Left forelimb (tissue), 1 donor: Measurements from ENCODE around the gene SCART1.
"Not testable (repeated sequence)": the region's sequence is repeated elsewhere in the genome, so short reads cannot be mapped to it uniquely, and the experiment has no call there.

ENCODE experiments used
- DNase-seq: peaks from one replicate; pipeline ENCODE4 v3.0.0-alpha.2; 2018; ENCODE audit warnings: low spot score

The SCART1 gene

GRCh38 chr10:133456041-133456951 is 2.6 kb downstream of the SCART1 start:
- no peak for DNase-seq

- no peak for DNase-seq
These were observed 3.5 kb downstream of the SCART1 start for GRCh38 chr10:133457100-133457841.

- DNase-seq: no peak
These were observed 4.4 kb downstream of the SCART1 start for GRCh38 chr10:133458021-133458709.

- no peak for DNase-seq
These were observed 5.1 kb downstream of the SCART1 start for GRCh38 chr10:133458710-133459453.

GRCh38 chr10:133459454-133460207 is 5.9 kb downstream of the SCART1 start:
- no peak for DNase-seq

- DNase-seq: no peak
These were observed 6.5 kb downstream of the SCART1 start for GRCh38 chr10:133460208-133460769.

GRCh38 chr10:133461027-133461426 is 7.3 kb downstream of the SCART1 start:
- no peak for DNase-seq

- DNase-seq: no peak
These were observed 8.1 kb downstream of the SCART1 start for GRCh38 chr10:133461841-133462240.

GRCh38 chr10:133462512-133463305 is 9.0 kb downstream of the SCART1 start:
- DNase-seq: no peak

- no peak for DNase-seq
These were observed 10.9 kb downstream of the SCART1 start for GRCh38 chr10:133464582-133465031.

- no peak for DNase-seq
These were observed 11.6 kb downstream of the SCART1 start for GRCh38 chr10:133465191-133465949.

GRCh38 chr10:133465950-133466474 is 12.3 kb downstream of the SCART1 start:
- DNase-seq: no peak

GRCh38 chr10:133466683-133467275 is 13.0 kb downstream of the SCART1 start:
- DNase-seq: no peak

- DNase-seq: no peak
These were observed 13.7 kb downstream of the SCART1 start for GRCh38 chr10:133467286-133467911.

GRCh38 chr10:133469205-133469604 is 15.5 kb downstream of the SCART1 start:
- DNase-seq: not testable (repeated sequence)

- DNase-seq: no peak
These were observed 17.8 kb downstream of the SCART1 start for GRCh38 chr10:133471300-133472109.

GRCh38 chr10:133473270-133473669 is 19.5 kb downstream of the SCART1 start:
- DNase-seq: no peak
